ENCODE results near the gene DDAH1. TPM values are rescaled to one million over a fixed set of nuclear protein-coding genes. Genes with fewer than 3 reads are reported as not detected.

DDAH1 gene
- total and polyA plus RNA-seq, 2 experiments from 2014 or later, result 9.1 to 15.5 TPM

DNA sequence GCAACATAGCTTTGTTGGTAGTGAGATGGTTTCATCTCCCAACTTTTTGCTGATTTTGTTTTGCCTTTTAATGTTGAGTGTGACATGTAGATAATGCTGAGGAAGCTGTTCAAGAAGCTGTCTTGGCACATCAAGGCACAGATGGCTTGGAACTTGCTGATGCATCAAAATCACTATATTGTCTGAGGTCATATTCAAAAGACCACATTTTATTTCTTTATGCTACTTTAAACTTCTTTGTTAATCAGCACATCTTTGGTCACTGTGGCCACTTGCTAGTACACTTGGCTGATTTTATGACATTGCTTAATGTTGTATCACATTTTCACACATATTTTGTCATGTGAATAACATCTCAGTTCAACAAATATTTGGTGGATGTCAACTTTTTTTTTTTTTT, 101.4 kb downstream of the DDAH1 start:
- Histone ChIP-seq H3K27me3 (no peaks in the 10 kb centered on the region), H3K36me3 (no peaks in the 10 kb centered on the region), H3K4me3 (no peak overlapping the region), H3K9me3 (ENCODE audit: low read depth) (no peaks in the 10 kb centered on the region), H3K4me1 (ENCODE audit: low read depth) (no peaks in the 10 kb centered on the region), H3K27ac (no peak overlapping the region)
- no peak for DNase-seq (ENCODE audit: low read depth in 1 of 2, low spot score in 1 of 2)
- TF ChIP-seq, protein P1, sequence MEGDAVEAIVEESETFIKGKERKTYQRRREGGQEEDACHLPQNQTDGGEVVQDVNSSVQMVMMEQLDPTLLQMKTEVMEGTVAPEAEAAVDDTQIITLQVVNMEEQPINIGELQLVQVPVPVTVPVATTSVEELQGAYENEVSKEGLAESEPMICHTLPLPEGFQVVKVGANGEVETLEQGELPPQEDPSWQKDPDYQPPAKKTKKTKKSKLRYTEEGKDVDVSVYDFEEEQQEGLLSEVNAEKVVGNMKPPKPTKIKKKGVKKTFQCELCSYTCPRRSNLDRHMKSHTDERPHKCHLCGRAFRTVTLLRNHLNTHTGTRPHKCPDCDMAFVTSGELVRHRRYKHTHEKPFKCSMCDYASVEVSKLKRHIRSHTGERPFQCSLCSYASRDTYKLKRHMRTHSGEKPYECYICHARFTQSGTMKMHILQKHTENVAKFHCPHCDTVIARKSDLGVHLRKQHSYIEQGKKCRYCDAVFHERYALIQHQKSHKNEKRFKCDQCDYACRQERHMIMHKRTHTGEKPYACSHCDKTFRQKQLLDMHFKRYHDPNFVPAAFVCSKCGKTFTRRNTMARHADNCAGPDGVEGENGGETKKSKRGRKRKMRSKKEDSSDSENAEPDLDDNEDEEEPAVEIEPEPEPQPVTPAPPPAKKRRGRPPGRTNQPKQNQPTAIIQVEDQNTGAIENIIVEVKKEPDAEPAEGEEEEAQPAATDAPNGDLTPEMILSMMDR (IDR thresholded peaks at IDR 0.05; ENCODE audit: low read depth, low read length), result no peak

DNA sequence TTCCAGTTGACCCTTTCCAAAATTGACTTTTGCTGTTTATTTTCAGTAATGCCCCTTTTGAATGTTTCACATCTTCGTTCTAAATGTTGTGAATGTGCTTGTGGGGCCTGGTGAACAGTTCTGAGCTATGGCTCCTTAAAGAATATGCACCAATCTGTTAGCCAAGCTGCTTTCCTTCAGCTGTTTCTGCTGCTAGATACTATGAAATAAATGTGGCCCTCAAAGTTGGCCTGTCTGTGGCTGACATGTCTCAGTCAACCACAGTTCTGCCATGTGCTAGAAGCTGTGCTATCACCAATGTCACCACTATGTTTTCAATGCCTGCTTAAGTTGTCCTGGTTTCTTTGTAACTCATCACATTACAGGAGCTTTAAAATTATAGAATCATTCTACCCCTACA, 101.9 kb downstream of the DDAH1 start:
- Histone ChIP-seq H3K9me3 (ENCODE audit: low read depth) (no peaks in the 10 kb centered on the region), H3K27me3 (no peaks in the 10 kb centered on the region), H3K36me3 (no peaks in the 10 kb centered on the region), H3K4me3 (no peak overlapping the region), H3K27ac (no peak overlapping the region), H3K4me1 (ENCODE audit: low read depth) (no peaks in the 10 kb centered on the region)
- DNase-seq (ENCODE audit: low read depth in 1 of 2, low spot score in 1 of 2), result no peak
- TF ChIP-seq, protein P1 (IDR thresholded peaks at IDR 0.05; ENCODE audit: low read depth, low read length), result no peak

DNA sequence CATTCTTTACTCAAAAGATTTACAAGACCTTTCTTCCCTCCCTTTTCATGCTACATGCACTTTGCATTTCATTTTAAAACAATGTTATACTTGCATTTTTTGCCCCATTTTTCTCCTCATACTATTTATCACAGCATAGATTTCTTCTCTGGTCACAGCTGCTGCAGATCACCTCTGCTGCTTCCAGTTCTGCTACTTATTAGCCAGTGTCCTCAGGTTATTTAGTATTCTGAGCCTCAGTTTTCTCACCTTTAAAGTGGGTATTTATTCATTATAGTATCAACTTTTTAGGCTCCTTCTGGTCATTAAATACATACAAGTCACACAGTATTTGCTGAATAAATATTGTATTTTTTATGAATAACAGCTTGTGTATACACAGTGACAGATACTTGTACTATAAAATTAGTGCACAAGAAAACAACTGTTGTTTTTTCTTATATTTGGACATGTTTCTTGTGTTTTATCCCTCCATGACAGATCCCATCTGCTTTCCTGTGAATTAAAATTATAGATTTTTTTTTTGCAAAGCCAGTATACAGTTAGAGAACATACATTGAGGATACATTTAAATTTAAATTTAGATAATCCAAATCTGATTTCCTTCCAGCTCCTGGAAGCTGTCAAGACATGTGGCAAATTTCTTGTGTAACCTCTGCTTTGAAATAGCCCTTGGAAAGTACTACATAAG, 103.2 kb downstream of the DDAH1 start:
- Histone ChIP-seq H3K27me3 (no peaks in the 10 kb centered on the region), H3K36me3 (no peaks in the 10 kb centered on the region), H3K9me3 (ENCODE audit: low read depth) (no peaks in the 10 kb centered on the region), H3K4me1 (ENCODE audit: low read depth) (no peaks in the 10 kb centered on the region), H3K4me3 (no peak overlapping the region), H3K27ac (no peak overlapping the region)
- TF ChIP-seq, protein P1 (IDR thresholded peaks at IDR 0.05; ENCODE audit: low read depth, low read length), result no peak
- DNase-seq (ENCODE audit: low read depth in 1 of 2, low spot score in 1 of 2), result no peak

DNA sequence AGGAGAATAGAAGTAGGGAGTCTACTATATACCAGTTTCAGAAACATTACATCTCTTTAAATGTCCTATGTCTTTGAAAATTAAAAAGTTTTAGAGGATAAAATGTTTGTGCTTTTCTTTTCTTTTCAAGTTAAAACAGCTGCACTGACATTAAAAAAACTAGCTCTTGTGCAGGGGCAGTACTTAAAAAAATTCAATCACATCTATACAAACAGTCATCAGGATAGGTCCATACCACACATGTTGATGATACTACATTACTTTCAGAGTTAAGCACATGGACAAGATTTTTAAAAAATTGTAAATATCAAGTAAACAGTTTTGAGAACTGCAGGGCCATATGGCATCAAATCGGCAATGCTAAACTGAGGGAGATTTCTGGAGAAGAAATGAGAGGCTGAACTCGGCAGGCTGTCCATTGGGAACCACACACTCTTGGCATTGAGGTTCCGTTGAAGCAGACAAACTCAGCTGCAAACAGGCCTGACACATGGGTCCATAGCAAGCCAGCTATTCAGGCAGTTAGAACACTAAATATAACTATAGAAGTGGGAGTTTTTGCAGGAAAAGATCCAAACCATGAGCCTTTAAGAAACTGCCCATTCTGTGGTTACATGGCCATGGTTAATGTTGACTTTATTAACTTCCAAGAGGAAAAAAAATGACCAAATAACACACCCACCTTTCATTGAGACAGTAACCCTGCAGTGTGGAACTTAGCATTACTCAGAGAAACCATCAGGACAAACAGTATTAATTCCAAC, 104.0 kb downstream of the DDAH1 start:
- peak in 1 of 2 donors; percentile 72 for DNase-seq (ENCODE audit: low read depth in 1 of 2, low spot score in 1 of 2)
- H3K4me1 ChIP-seq (ENCODE audit: low read depth), result no peaks in the 10 kb centered on the region
- TF ChIP-seq, protein P1 (IDR thresholded peaks at IDR 0.05; ENCODE audit: low read depth, low read length), result no peak
- no peaks in the 10 kb centered on the region for H3K36me3 ChIP-seq
- H3K4me3 ChIP-seq, result no peak overlapping the region
- no peak overlapping the region for H3K27ac ChIP-seq
- H3K9me3 ChIP-seq (ENCODE audit: low read depth), result no peaks in the 10 kb centered on the region
- no peaks in the 10 kb centered on the region for H3K27me3 ChIP-seq

DNA sequence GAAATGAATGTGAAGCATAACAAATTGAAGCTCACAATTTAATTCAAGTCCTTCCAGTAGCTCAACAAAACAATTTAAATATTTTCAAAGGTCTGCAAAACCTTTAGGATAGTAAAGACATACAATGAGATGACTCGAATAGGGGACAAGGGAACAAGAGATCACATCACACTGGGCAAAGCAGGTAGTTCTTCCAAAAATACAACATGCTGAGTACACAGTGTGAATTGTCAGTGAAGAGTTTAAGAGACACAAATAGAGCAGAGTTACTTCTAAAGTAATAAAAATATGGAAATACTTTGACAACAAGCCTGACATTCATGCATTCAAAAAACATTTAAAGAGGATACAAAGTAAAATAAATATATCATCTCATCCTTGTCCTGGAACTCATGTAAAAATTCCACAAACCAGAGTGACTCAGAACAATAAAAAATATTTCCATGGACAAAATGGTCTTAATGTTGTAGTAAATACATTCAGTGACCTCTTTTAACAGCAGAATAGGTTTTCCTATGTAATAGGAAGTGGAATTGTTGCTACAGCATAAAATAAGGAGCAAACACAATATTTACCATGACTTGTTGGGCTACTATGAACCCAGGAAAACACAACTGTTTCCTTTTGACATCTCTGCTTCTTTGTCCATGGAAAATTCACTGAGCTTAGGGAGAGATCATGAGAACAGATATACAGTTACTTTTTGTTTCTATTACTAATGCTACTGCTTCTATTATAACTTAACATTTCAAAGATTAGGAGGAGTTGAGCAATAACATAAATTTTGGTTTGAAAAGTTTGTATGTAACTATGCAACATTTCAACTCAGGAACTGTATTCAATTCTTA, 104.9 kb downstream of the DDAH1 start:
- DNase-seq (ENCODE audit: low read depth in 1 of 2, low spot score in 1 of 2), result peak in 1 of 2 donors; percentile 53
- no peaks in the 10 kb centered on the region for H3K4me1 ChIP-seq (ENCODE audit: low read depth)
- H3K36me3 ChIP-seq, result no peaks in the 10 kb centered on the region
- no peak overlapping the region for H3K27ac ChIP-seq
- no peaks in the 10 kb centered on the region for H3K9me3 ChIP-seq (ENCODE audit: low read depth)
- H3K4me3 ChIP-seq, result no peak overlapping the region
- no peaks in the 10 kb centered on the region for H3K27me3 ChIP-seq
- TF ChIP-seq, protein P1 (IDR thresholded peaks at IDR 0.05; ENCODE audit: low read depth, low read length), result no peak

Data from cardiac muscle cell (in vitro differentiated cells and primary cell).